CD14-positive monocyte (primary cell): ENCODE measurements around the gene PRR16. TPM values are rescaled to one million over a fixed set of nuclear protein-coding genes. Genes with fewer than 3 reads are reported as not detected.

ENCODE experiments used
- DNase-seq, 3 donors: peaks; one replicate each; pipeline ENCODE4 v3.0.0-alpha.2; 2011 to 2022
- H2AFZ ChIP-seq: 2 replicates; pipeline ENCODE4 v1.6.0; 2012; ENCODE audit warnings: mild to moderate bottlenecking, low read depth, low read length, inconsistent platforms; ENCODE audit not compliant: insufficient read depth, poor library complexity, severe bottlenecking
- H3K27ac ChIP-seq, 2 donors: 1 replicate in 1 of 2; 2 replicates in 1 of 2; pipeline ENCODE4 v1.5.1; 2012 to 2013; ENCODE audit warnings: low read length in 2 of 2, control low read depth in 1 of 2, inconsistent platforms in 1 of 2, low read depth in 1 of 2, mild to moderate bottlenecking in 1 of 2
- H3K27me3 ChIP-seq, 2 donors: one replicate each; pipeline versions ENCODE4 v1.6.0 to v1.6.1; 2011 to 2013; ENCODE audit warnings: low read length in 2 of 2; ENCODE audit not compliant: control insufficient read depth in 2 of 2, insufficient read depth in 2 of 2
- H3K36me3 ChIP-seq, 2 donors: replicated peaks in 1 of 2; 1 replicate in 1 of 2; 2 replicates in 1 of 2; pipeline versions ENCODE4 v1.5.1 to v1.6.1; 2012 to 2013; ENCODE audit warnings: low read length in 2 of 2, control low read depth in 1 of 2, inconsistent platforms in 1 of 2, mild to moderate bottlenecking in 1 of 2; ENCODE audit not compliant: insufficient read depth in 2 of 2, control insufficient read depth in 1 of 2
- H3K4me1 ChIP-seq, 2 donors: 1 replicate in 1 of 2; 2 replicates in 1 of 2; pipeline versions ENCODE4 v1.5.1 to v1.6.1; 2012 to 2013; ENCODE audit warnings: low read length in 2 of 2, control low read depth in 1 of 2, inconsistent platforms in 1 of 2, mild to moderate bottlenecking in 1 of 2, moderate library complexity in 1 of 2; ENCODE audit not compliant: insufficient read depth in 2 of 2, control insufficient read depth in 1 of 2
- H3K4me2 ChIP-seq: replicated peaks from 2 replicates; pipeline ENCODE3; 2012; ENCODE audit warnings: low read length, moderate library complexity, mild to moderate bottlenecking; ENCODE audit not compliant: poor library complexity, severe bottlenecking; ENCODE audit errors: extremely low read depth
- H3K4me3 ChIP-seq, 3 experiments: fragments of 200-600 bp in 1 of 3; sonication (generic) in 1 of 3; replicated peaks in 1 of 3; 1 replicate in 2 of 3; 2 replicates in 1 of 3; pipeline ENCODE4 v1.5.1; 2011 to 2013; ENCODE audit warnings: low read length in 3 of 3, mild to moderate bottlenecking in 3 of 3, control low read depth in 2 of 3, low read depth in 2 of 3, inconsistent platforms in 1 of 3, moderate library complexity in 1 of 3
- H3K79me2 ChIP-seq: 2 replicates; pipeline ENCODE4 v1.6.0; 2012; ENCODE audit warnings: mild to moderate bottlenecking, control low read depth, inconsistent platforms, low read length, moderate library complexity; ENCODE audit not compliant: insufficient read depth
- H3K9ac ChIP-seq: 2 replicates; pipeline ENCODE4 v1.6.0; 2017; ENCODE audit warnings: low read length, mild to moderate bottlenecking; ENCODE audit not compliant: insufficient read depth, poor library complexity, severe bottlenecking
- H3K9me3 ChIP-seq, 2 donors: replicated peaks in 1 of 2; 1 replicate in 1 of 2; 2 replicates in 1 of 2; pipeline versions ENCODE4 v1.5.1 to v1.6.1; 2012 to 2013; ENCODE audit warnings: low read length in 2 of 2, control low read depth in 1 of 2; ENCODE audit not compliant: control insufficient read depth in 1 of 2, insufficient read depth in 1 of 2
- H4K20me1 ChIP-seq: 2 replicates; pipeline ENCODE4 v1.6.0; 2012; ENCODE audit warnings: mild to moderate bottlenecking, low read length, control low read depth, moderate library complexity; ENCODE audit not compliant: insufficient read depth
- H3K27ac Mint-ChIP-seq, 7 donors: one replicate each; pipeline ENCODE4 v1.8.0; 2020; ENCODE audit warnings: mild to moderate bottlenecking in 7 of 7, mixed read lengths in 7 of 7, moderate library complexity in 6 of 7, inconsistent platforms in 2 of 7
- H3K27me3 Mint-ChIP-seq, 3 donors: one replicate each; pipeline ENCODE4 v1.8.0; 2021 to 2022; ENCODE audit warnings: low read depth in 3 of 3, mild to moderate bottlenecking in 3 of 3, mixed read lengths in 3 of 3, moderate library complexity in 3 of 3, inconsistent platforms in 1 of 3
- H3K36me3 Mint-ChIP-seq, 2 donors: one replicate each; pipeline ENCODE4 v1.8.0; 2020; ENCODE audit warnings: mixed read lengths in 2 of 2, inconsistent platforms in 1 of 2, mild to moderate bottlenecking in 1 of 2
- H3K4me1 Mint-ChIP-seq: one replicate; pipeline ENCODE4 v1.8.0; 2020; ENCODE audit warnings: mild to moderate bottlenecking, mixed read lengths
- H3K4me3 Mint-ChIP-seq, 2 donors: one replicate each; pipeline ENCODE4 v1.8.0; 2020; ENCODE audit warnings: mild to moderate bottlenecking in 2 of 2, mixed read lengths in 2 of 2, moderate library complexity in 1 of 2
- H3K9me3 Mint-ChIP-seq, 7 donors: one replicate each; pipeline ENCODE4 v1.8.0; 2020 to 2022; ENCODE audit warnings: mixed read lengths in 7 of 7, mild to moderate bottlenecking in 6 of 7, moderate library complexity in 6 of 7, inconsistent platforms in 2 of 7
- WGBS: methylation state at CpG from one replicate; pipeline ENCODE4 v1.1.5; 2013; ENCODE audit warnings: missing lambda C conversion rate; ENCODE audit not compliant: insufficient coverage; 5-methylcytosine and 5-hydroxymethylcytosine counted together
- intact Hi-C, 2 donors: fragments of 100-400 bp; cut with micrococcal nuclease; formaldehyde crosslinking; loops; one replicate each; pipeline versions ENCODE4 v1.15.0 to v1.15.1; 2023
- polyA plus RNA-seq, 3 donors: library from polyadenylated mRNA; depleted of rRNA in 1 of 3; unstranded in 2 of 3; stranded (reverse) in 1 of 3; fragments of 300-500 nt in 2 of 3; fragments of >200 nt in 1 of 3; fragmentation: Illumina TruSeq in 2 of 3; gene quantifications; 1 replicate in 2 of 3; 2 replicates in 1 of 3; pipeline ENCODE4 v1.2.3, GENCODE V29; 2012 to 2021
- TF ChIP-seq, protein P1 (sequence below): fragments of 200-600 bp; IDR thresholded peaks from one replicate; pipeline ENCODE4 v1.8.0; 2022; ENCODE audit warnings: antibody characterized with exemption, mild to moderate bottlenecking

The PRR16 gene
- polyA plus RNA-seq, 3 donors = 0.14 to 0.74 (median 0.56) TPM

GRCh38 chr5:120717381-120717780 lies 253.3 kb downstream of the PRR16 start:
- H3K9me3 ChIP-seq = no peaks in the 10 kb centered on the region
- H3K4me2 ChIP-seq = no peak overlapping the region
- TF ChIP-seq, protein P1, sequence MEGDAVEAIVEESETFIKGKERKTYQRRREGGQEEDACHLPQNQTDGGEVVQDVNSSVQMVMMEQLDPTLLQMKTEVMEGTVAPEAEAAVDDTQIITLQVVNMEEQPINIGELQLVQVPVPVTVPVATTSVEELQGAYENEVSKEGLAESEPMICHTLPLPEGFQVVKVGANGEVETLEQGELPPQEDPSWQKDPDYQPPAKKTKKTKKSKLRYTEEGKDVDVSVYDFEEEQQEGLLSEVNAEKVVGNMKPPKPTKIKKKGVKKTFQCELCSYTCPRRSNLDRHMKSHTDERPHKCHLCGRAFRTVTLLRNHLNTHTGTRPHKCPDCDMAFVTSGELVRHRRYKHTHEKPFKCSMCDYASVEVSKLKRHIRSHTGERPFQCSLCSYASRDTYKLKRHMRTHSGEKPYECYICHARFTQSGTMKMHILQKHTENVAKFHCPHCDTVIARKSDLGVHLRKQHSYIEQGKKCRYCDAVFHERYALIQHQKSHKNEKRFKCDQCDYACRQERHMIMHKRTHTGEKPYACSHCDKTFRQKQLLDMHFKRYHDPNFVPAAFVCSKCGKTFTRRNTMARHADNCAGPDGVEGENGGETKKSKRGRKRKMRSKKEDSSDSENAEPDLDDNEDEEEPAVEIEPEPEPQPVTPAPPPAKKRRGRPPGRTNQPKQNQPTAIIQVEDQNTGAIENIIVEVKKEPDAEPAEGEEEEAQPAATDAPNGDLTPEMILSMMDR = no peak
- no peak overlapping the region for H3K27ac Mint-ChIP-seq
- H3K9ac ChIP-seq = no peak overlapping the region
- no peaks in the 10 kb centered on the region for H3K36me3 ChIP-seq
- no peak for DNase-seq
- no peak overlapping the region for H2AFZ ChIP-seq
- peaks cover 0 to 3% (median 2%) of the 10 kb centered on the region in 3 donors for H3K27me3 Mint-ChIP-seq
- intact Hi-C loops = no loop called here
- H3K27ac ChIP-seq = no peak overlapping the region
- H3K79me2 ChIP-seq = no peaks in the 10 kb centered on the region
- no peaks in the 10 kb centered on the region for H3K4me1 Mint-ChIP-seq
- no peak overlapping the region for H3K4me3 Mint-ChIP-seq
- H3K4me1 ChIP-seq = no peaks in the 10 kb centered on the region
- H3K27me3 ChIP-seq = no peaks in the 10 kb centered on the region
- H3K9me3 Mint-ChIP-seq = peaks cover 0 to 6% (median 0%) of the 10 kb centered on the region in 7 donors
- WGBS = no CpG with 5 or more reads among the region's 3 CpGs
- no peaks in the 10 kb centered on the region for H4K20me1 ChIP-seq
- no peaks in the 10 kb centered on the region for H3K36me3 Mint-ChIP-seq
- no peak overlapping the region for H3K4me3 ChIP-seq

- H3K36me3 Mint-ChIP-seq = no peaks in the 10 kb centered on the region
- no peaks in the 10 kb centered on the region for H3K79me2 ChIP-seq
- no peak overlapping the region for H3K27ac ChIP-seq
- H3K4me3 Mint-ChIP-seq = no peak overlapping the region
- no peaks in the 10 kb centered on the region for H3K9me3 ChIP-seq
- TF ChIP-seq, protein P1 = no peak
- H3K4me3 ChIP-seq = no peak overlapping the region
- H3K36me3 ChIP-seq = no peaks in the 10 kb centered on the region
- intact Hi-C loops = no loop called here
- no peaks in the 10 kb centered on the region for H3K4me1 ChIP-seq
- no peak for DNase-seq
- no peaks in the 10 kb centered on the region for H3K27me3 ChIP-seq
- no peak overlapping the region for H3K27ac Mint-ChIP-seq
- H4K20me1 ChIP-seq = no peaks in the 10 kb centered on the region
- no peak overlapping the region for H3K9ac ChIP-seq
- no peaks in the 10 kb centered on the region for H3K9me3 Mint-ChIP-seq
- H3K4me2 ChIP-seq = no peak overlapping the region
- no peaks in the 10 kb centered on the region for H3K27me3 Mint-ChIP-seq
- no peak overlapping the region for H2AFZ ChIP-seq
- H3K4me1 Mint-ChIP-seq = no peaks in the 10 kb centered on the region
These were observed 266.1 kb downstream of the PRR16 start for GRCh38 chr5:120730214-120730613.
